ENCODE measurements around the gene CRADD.

- no peak for TF ChIP-seq CTCF (IDR thresholded peaks at IDR 0.05)
- no peak for TF ChIP-seq POLR2A (IDR thresholded peaks at IDR 0.05; ENCODE audit: low read depth)
Measured at GRCh38 chr12:93763746-93764147, 86.6 kb downstream of the CRADD start.
